ENCODE data around the gene IRS2. TPM values are rescaled to one million over a fixed set of nuclear protein-coding genes. Genes with fewer than 3 reads are reported as not detected.

Gene IRS2
- total and polyA plus RNA-seq, 2 experiments from 2014 or later = 3.4 to 7.7 TPM

- H3K9me3 ChIP-seq (ENCODE audit: low read depth) = no peaks in the 10 kb centered on the region
- H2AFZ ChIP-seq = no peak overlapping the region
- peak; percentile 12 for DNase-seq
- 80 to 84% methylated on average over 17 to 19 of the region's 19 CpGs for WGBS, 2 experiments (ENCODE audit: low coverage in 1 of 2, low lambda C conversion rate in 2 of 2, missing lambda C conversion rate in 2 of 2)
- H3K9me2 ChIP-seq (ENCODE audit: insufficient read depth) = no peaks in the 10 kb centered on the region
- no peaks in the 10 kb centered on the region for H3F3A ChIP-seq (ENCODE audit: insufficient read depth)
- no peak overlapping the region for H3K4me3 ChIP-seq
- no peak overlapping the region for H3K4me2 ChIP-seq (ENCODE audit: unreplicated experiment)
- no peak overlapping the region for H3K9ac ChIP-seq
- TF ChIP-seq EZH2phosphoT487 (IDR thresholded peaks at IDR 0.05; ENCODE audit: insufficient read depth, low read depth) (no peak), EZH2 (IDR thresholded peaks at IDR 0.05; ENCODE audit: insufficient read depth, poor library complexity, severe bottlenecking) (no peak)
- no peaks in the 10 kb centered on the region for H3K79me2 ChIP-seq (ENCODE audit: insufficient read depth)
- H3K27me3 ChIP-seq (replicated peaks; ENCODE audit: insufficient read depth) = no peaks in the 10 kb centered on the region
- H3K4me1 ChIP-seq (ENCODE audit: insufficient read depth) = no peaks in the 10 kb centered on the region
- H3K27ac ChIP-seq = no peak overlapping the region
- no peaks in the 10 kb centered on the region for H4K20me1 ChIP-seq (ENCODE audit: insufficient read depth)
- no peaks in the 10 kb centered on the region for H3K36me3 ChIP-seq (ENCODE audit: low read depth)
- in situ Hi-C loops (cut with MboI) = no loop called here
These were observed 24.6 kb upstream of the IRS2 start for GRCh38 chr13:109810761-109811510.

DNA sequence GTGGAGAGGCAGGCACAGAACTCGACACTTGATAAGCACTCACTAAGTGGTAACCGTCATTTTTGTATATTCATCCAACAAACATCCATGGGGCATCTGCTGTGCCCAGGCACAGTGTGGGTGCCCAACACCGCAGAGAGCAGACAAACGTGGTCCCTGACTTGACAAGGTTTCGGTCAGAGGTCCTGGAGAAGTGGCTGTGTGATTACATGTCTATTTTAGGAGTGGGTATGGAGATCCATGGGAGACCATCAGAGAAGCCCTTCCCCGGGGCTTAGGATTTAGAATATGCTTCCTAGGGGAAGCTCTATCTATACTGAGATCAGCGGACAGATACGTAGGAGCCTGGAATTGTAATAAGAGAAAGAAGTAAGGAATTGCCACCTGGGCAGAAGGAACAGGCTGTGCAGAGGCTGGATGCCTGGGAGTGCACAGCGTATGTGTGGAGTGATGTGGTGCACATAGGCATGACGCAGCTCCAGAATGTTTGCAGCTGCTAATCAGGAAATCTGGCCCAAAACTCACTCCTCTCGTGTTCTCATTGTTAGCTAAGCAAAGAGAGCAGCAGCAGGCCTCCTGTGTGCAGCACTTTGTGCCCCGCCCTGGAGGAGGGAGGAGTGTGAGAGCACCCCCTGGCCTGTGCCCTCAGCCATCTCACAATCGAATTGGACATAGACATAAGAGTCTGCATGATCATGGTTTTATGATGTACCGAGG is 23.0 kb upstream of the IRS2 start:
- Histone ChIP-seq H3K9ac (no peak overlapping the region), H3K4me2 (ENCODE audit: unreplicated experiment) (no peak overlapping the region), H3K79me2 (ENCODE audit: insufficient read depth) (no peaks in the 10 kb centered on the region), H3K9me2 (ENCODE audit: insufficient read depth) (no peaks in the 10 kb centered on the region), H3F3A (ENCODE audit: insufficient read depth) (no peaks in the 10 kb centered on the region), H3K27ac (no peak overlapping the region), H3K27me3 (replicated peaks; ENCODE audit: insufficient read depth) (no peaks in the 10 kb centered on the region), H4K20me1 (ENCODE audit: insufficient read depth) (no peaks in the 10 kb centered on the region), H2AFZ (no peak overlapping the region), H3K4me3 (no peak overlapping the region), H3K36me3 (ENCODE audit: low read depth) (no peaks in the 10 kb centered on the region), H3K4me1 (ENCODE audit: insufficient read depth) (no peaks in the 10 kb centered on the region), H3K9me3 (ENCODE audit: low read depth) (no peaks in the 10 kb centered on the region)
- WGBS, 2 experiments (ENCODE audit: low coverage in 1 of 2, low lambda C conversion rate in 2 of 2, missing lambda C conversion rate in 2 of 2) = 54 to 55% methylated on average over 14 of the region's 14 CpGs
- no peak for TF ChIP-seq EZH2 (IDR thresholded peaks at IDR 0.05; ENCODE audit: insufficient read depth, poor library complexity, severe bottlenecking)
- TF ChIP-seq EZH2phosphoT487 (IDR thresholded peaks at IDR 0.05; ENCODE audit: insufficient read depth, low read depth) = no peak
- peak; percentile 14 for DNase-seq
- in situ Hi-C loops (cut with MboI) = no loop called here

- no peaks in the 10 kb centered on the region for H3K27me3 ChIP-seq (replicated peaks; ENCODE audit: insufficient read depth)
- no peak overlapping the region for H2AFZ ChIP-seq
- H3F3A ChIP-seq (ENCODE audit: insufficient read depth) = no peaks in the 10 kb centered on the region
- H3K9me2 ChIP-seq (ENCODE audit: insufficient read depth) = no peaks in the 10 kb centered on the region
- H3K4me3 ChIP-seq = no peak overlapping the region
- H3K27ac ChIP-seq = no peak overlapping the region
- in situ Hi-C loops (cut with MboI) = no loop called here
- 51 to 55% methylated on average over 3 of the region's 3 CpGs for WGBS, 2 experiments (ENCODE audit: low coverage in 1 of 2, low lambda C conversion rate in 2 of 2, missing lambda C conversion rate in 2 of 2)
- no peaks in the 10 kb centered on the region for H3K4me1 ChIP-seq (ENCODE audit: insufficient read depth)
- no peak overlapping the region for H3K9ac ChIP-seq
- no peak overlapping the region for H3K4me2 ChIP-seq (ENCODE audit: unreplicated experiment)
- no peaks in the 10 kb centered on the region for H3K36me3 ChIP-seq (ENCODE audit: low read depth)
- TF ChIP-seq EZH2 (IDR thresholded peaks at IDR 0.05; ENCODE audit: insufficient read depth, poor library complexity, severe bottlenecking) (no peak), EZH2phosphoT487 (IDR thresholded peaks at IDR 0.05; ENCODE audit: insufficient read depth, low read depth) (no peak)
- no peaks in the 10 kb centered on the region for H4K20me1 ChIP-seq (ENCODE audit: insufficient read depth)
- DNase-seq = no peak
- H3K79me2 ChIP-seq (ENCODE audit: insufficient read depth) = no peaks in the 10 kb centered on the region
- H3K9me3 ChIP-seq (ENCODE audit: low read depth) = no peaks in the 10 kb centered on the region
These were observed 21.0 kb upstream of the IRS2 start for GRCh38 chr13:109807345-109807744.

GRCh38 chr13:109804654-109805053 is 18.3 kb upstream of the IRS2 start:
- Histone ChIP-seq H3K9me3 (ENCODE audit: low read depth) (no peaks in the 10 kb centered on the region), H3K27me3 (replicated peaks; ENCODE audit: insufficient read depth) (no peaks in the 10 kb centered on the region), H3K4me2 (ENCODE audit: unreplicated experiment) (no peak overlapping the region), H3K79me2 (ENCODE audit: insufficient read depth) (no peaks in the 10 kb centered on the region), H2AFZ (no peak overlapping the region), H3K27ac (no peak overlapping the region), H3F3A (ENCODE audit: insufficient read depth) (no peaks in the 10 kb centered on the region), H3K4me1 (ENCODE audit: insufficient read depth) (no peaks in the 10 kb centered on the region), H3K9ac (no peak overlapping the region), H3K4me3 (no peak overlapping the region), H3K9me2 (ENCODE audit: insufficient read depth) (no peaks in the 10 kb centered on the region), H3K36me3 (ENCODE audit: low read depth) (no peaks in the 10 kb centered on the region), H4K20me1 (ENCODE audit: insufficient read depth) (no peaks in the 10 kb centered on the region)
- 64 to 68% methylated on average over 9 of the region's 9 CpGs for WGBS, 2 experiments (ENCODE audit: low coverage in 1 of 2, low lambda C conversion rate in 2 of 2, missing lambda C conversion rate in 2 of 2)
- no peak for TF ChIP-seq EZH2phosphoT487 (IDR thresholded peaks at IDR 0.05; ENCODE audit: insufficient read depth, low read depth)
- TF ChIP-seq EZH2 (IDR thresholded peaks at IDR 0.05; ENCODE audit: insufficient read depth, poor library complexity, severe bottlenecking) = no peak
- DNase-seq = peak; percentile 11
- in situ Hi-C loops (cut with MboI) = no loop called here
